ENCODE measurements around the gene SMIM43. TPM values are rescaled to one million over a fixed set of nuclear protein-coding genes. Genes with fewer than 3 reads are reported as not detected.

Gene SMIM43
- total and polyA plus RNA-seq, 2 of the 8 experiments (the other 6 are each of a cell fraction or from before 2014, with no cell fraction given): 0.50 to 0.94 TPM

- TF ChIP-seq CTCF (IDR thresholded peaks at IDR 0.05; ENCODE audit: control extremely low read depth in 1 of 3, insufficient read depth in 1 of 3, low read depth in 1 of 3, low read length in 3 of 3) (no peak), CHD7 (IDR thresholded peaks at IDR 0.05; ENCODE audit: insufficient replicate concordance, low read length) (no peak), BACH1 (IDR thresholded peaks at IDR 0.05; ENCODE audit: low read length) (no peak), POLR2A (IDR thresholded peaks at IDR 0.05; ENCODE audit: control extremely low read depth in 1 of 2, low read depth in 2 of 2, low read length in 2 of 2) (no peak), KDM4A (IDR thresholded peaks at IDR 0.05; ENCODE audit: low read depth, low read length, severe bottlenecking) (no peak)
These were observed 50.4 kb downstream of the SMIM43 start (continued) for GRCh38 chr4:121714548-121714947.

Data from H1 (cell line).